Liver (tissue), 9 donors: ENCODE data around the gene CLCN7. TPM values are rescaled to one million over a fixed set of nuclear protein-coding genes. Genes with fewer than 3 reads are reported as not detected.

Experiments used
- DNase-seq: peaks from one replicate; pipeline ENCODE4 v3.0.0-alpha.2; 2017; ENCODE audit warnings: low spot score
- H3K27ac ChIP-seq, 2 donors: one replicate each; pipeline ENCODE4 v1.7.0; 2013; ENCODE audit warnings: inconsistent platforms in 2 of 2, low read length in 2 of 2, control low read depth in 1 of 2, low read depth in 1 of 2, mild to moderate bottlenecking in 1 of 2
- H3K27me3 ChIP-seq, 4 donors: one replicate each; pipeline versions ENCODE4 v1.6.1 to v1.7.0; 2013; ENCODE audit warnings: low read length in 3 of 4, inconsistent platforms in 1 of 4, mild to moderate bottlenecking in 1 of 4, moderate library complexity in 1 of 4; ENCODE audit not compliant: control insufficient read depth in 4 of 4, insufficient read depth in 4 of 4
- H3K36me3 ChIP-seq, 4 donors: one replicate each; pipeline versions ENCODE4 v1.6.1 to v1.7.0; 2013; ENCODE audit warnings: low read length in 3 of 4, mild to moderate bottlenecking in 3 of 4, low read depth in 1 of 4, moderate library complexity in 1 of 4; ENCODE audit not compliant: control insufficient read depth in 4 of 4, insufficient read depth in 3 of 4
- H3K4me1 ChIP-seq, 4 donors: one replicate each; pipeline versions ENCODE4 v1.6.1 to v1.7.0; 2013; ENCODE audit warnings: low read length in 3 of 4, mild to moderate bottlenecking in 3 of 4, moderate library complexity in 1 of 4; ENCODE audit not compliant: control insufficient read depth in 4 of 4, insufficient read depth in 4 of 4
- H3K4me3 ChIP-seq, 3 donors: one replicate each; pipeline versions ENCODE4 v1.6.1 to v1.7.0; 2013; ENCODE audit warnings: low read length in 3 of 3, control low read depth in 1 of 3, low read depth in 1 of 3, mild to moderate bottlenecking in 1 of 3
- H3K9ac ChIP-seq, 2 donors: one replicate each; pipeline ENCODE4 v1.7.0; 2013; ENCODE audit warnings: low read length in 2 of 2, mild to moderate bottlenecking in 2 of 2, moderate library complexity in 2 of 2, control low read depth in 1 of 2, low read depth in 1 of 2
- H3K9me3 ChIP-seq, 4 donors: one replicate each; pipeline versions ENCODE4 v1.6.1 to v1.7.0; 2013; ENCODE audit warnings: low read length in 3 of 4; ENCODE audit not compliant: control insufficient read depth in 4 of 4
- ATF3 ChIP-seq: IDR thresholded peaks from 2 replicates; pipeline ENCODE4 v1.6.1; 2016; ENCODE audit warnings: antibody characterized with exemption
- CTCF ChIP-seq: fragments of 150-350 bp; IDR thresholded peaks from 2 replicates; pipeline ENCODE4 v1.5.1; 2017; ENCODE audit warnings: improper control_type of control experiment, low read depth, low read length; ENCODE audit not compliant: missing input control
- EGR1 ChIP-seq, 2 donors: IDR thresholded peaks; 2 replicates each; pipeline ENCODE4 v1.6.1; 2016 to 2018; ENCODE audit warnings: antibody characterized with exemption in 2 of 2, low read depth in 2 of 2
- FOXA1 ChIP-seq: IDR thresholded peaks from 2 replicates; pipeline ENCODE4 v1.6.1; 2016; ENCODE audit warnings: antibody characterized with exemption
- FOXA2 ChIP-seq: IDR thresholded peaks from 2 replicates; pipeline ENCODE4 v1.6.1; 2016; ENCODE audit warnings: antibody characterized with exemption
- GABPA ChIP-seq, 2 donors: IDR thresholded peaks in 1 of 2; conservative IDR thresholded peaks in 1 of 2; 2 replicates each; pipeline ENCODE4 v1.6.1; 2016; ENCODE audit warnings: antibody characterized with exemption in 2 of 2, mild to moderate bottlenecking in 1 of 2, moderate library complexity in 1 of 2
- HNF4A ChIP-seq, 2 donors: conservative IDR thresholded peaks; 2 replicates each; pipeline ENCODE4 v1.6.1; 2016; ENCODE audit warnings: antibody characterized with exemption in 2 of 2, mild to moderate bottlenecking in 2 of 2
- HNF4G ChIP-seq: IDR thresholded peaks from 2 replicates; pipeline ENCODE4 v1.6.1; 2016; ENCODE audit warnings: antibody characterized with exemption
- JUND ChIP-seq, 2 donors: IDR thresholded peaks; 2 replicates each; pipeline ENCODE4 v1.6.1; 2016; ENCODE audit warnings: antibody characterized with exemption in 2 of 2
- NR2F2 ChIP-seq: IDR thresholded peaks from 2 replicates; pipeline ENCODE4 v1.6.1; 2016; ENCODE audit warnings: antibody characterized with exemption
- RAD21 ChIP-seq, 2 donors: IDR thresholded peaks; 2 replicates each; pipeline ENCODE4 v1.6.1; 2016; ENCODE audit warnings: antibody characterized with exemption in 2 of 2, mild to moderate bottlenecking in 2 of 2
- RXRA ChIP-seq, 2 donors: IDR thresholded peaks; 2 replicates each; pipeline ENCODE4 v1.6.1; 2017 to 2018; ENCODE audit warnings: antibody characterized with exemption in 2 of 2, mild to moderate bottlenecking in 1 of 2
- SP1 ChIP-seq: IDR thresholded peaks from 2 replicates; pipeline ENCODE4 v1.6.1; 2018; ENCODE audit warnings: antibody characterized with exemption, mild to moderate bottlenecking
- TAF1 ChIP-seq: conservative IDR thresholded peaks from 2 replicates; pipeline ENCODE4 v1.6.1; 2016; ENCODE audit warnings: antibody characterized with exemption, mild to moderate bottlenecking
- YY1 ChIP-seq: IDR thresholded peaks from 2 replicates; pipeline ENCODE4 v1.6.1; 2016; ENCODE audit warnings: antibody characterized with exemption, mild to moderate bottlenecking
- WGBS: extraction: QIAGEN DNeasy Blood & Tissue Kit; methylation state at CpG from one replicate; pipeline ENCODE4 v1.1.7; 2013; 5-methylcytosine and 5-hydroxymethylcytosine counted together
- polyA plus RNA-seq, 2 donors: library from polyadenylated mRNA; stranded (reverse) in 1 of 2; unstranded in 1 of 2; fragments of 200-250 nt in 1 of 2; fragments of >200 nt in 1 of 2; fragmentation: Nextera tagmentation in 1 of 2; extraction: Ambion mirVana in 1 of 2; gene quantifications; one replicate each; pipeline versions ENCODE4 v1.2.1 to v1.2.3, GENCODE V29; 2013 to 2015
- total RNA-seq, 2 donors: library from RNA; depleted of rRNA; stranded (reverse); fragments of >200 nt; gene quantifications; one replicate each; pipeline ENCODE4 v1.2.3, GENCODE V29; 2014
- TF ChIP-seq, protein P1 (sequence below): IDR thresholded peaks from 2 replicates; pipeline ENCODE4 v1.6.1; 2016; ENCODE audit warnings: antibody characterized with exemption
- donor health status: healthy.
- donor health status: healthy.
- donor health status: healthy.
- donor health status: healthy.
- donor health status: healthy.

The CLCN7 gene
- total and polyA plus RNA-seq, 4 donors: 13.9 to 36.2 (median 30.2) TPM

DNA sequence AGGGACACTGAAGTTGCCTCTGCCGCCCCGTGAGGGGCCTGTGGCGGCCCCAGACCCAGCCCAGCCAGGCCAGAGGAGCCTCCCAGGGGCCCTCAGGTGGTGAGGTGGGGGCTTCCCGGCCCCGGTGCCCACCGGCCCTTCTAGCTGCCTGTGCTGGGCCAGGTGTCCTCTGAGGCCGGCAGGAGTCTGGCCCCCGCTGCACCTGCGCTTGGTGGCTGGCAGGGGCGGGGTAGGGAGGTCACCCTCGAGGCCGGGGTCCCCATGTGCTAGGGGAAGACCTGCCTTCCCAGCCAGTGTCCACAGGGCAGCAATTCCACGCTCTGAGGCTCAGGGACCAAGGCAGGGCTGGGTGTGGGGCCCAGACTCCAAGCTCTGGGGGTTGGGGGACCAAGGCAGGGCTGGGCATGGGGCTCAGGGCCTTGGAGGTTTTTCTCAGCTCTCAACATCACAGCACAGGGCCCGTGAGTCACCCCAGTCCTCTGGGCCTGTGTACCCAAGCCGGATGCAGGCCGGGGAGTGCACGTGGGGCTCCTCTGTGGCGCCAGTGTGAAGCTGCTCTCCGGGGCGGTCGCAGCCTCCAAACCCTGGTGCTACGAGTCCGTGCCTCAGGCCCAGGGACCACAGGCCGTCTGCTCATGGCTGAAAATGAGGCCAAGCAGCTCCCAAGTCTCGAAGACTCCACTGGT is 29.2 kb downstream of the CLCN7 start:
- no peak overlapping the region for H3K9ac ChIP-seq
- DNase-seq: no peak
- H3K27ac ChIP-seq: no peak overlapping the region
- no peak overlapping the region for H3K4me3 ChIP-seq
- WGBS: 89% methylated on average over 25 of the region's 25 CpGs
- TF ChIP-seq FOXA2 (no peak), YY1 (no peak), SP1 (no peak), GABPA (IDR thresholded peaks at IDR 0.05 in 1 of 2, conservative IDR thresholded peaks at IDR 0.05 in 1 of 2) (no peak), RAD21 (IDR thresholded peaks at IDR 0.05) (no peak), RXRA (IDR thresholded peaks at IDR 0.05) (no peak), JUND (IDR thresholded peaks at IDR 0.05) (no peak)
- peaks cover 0 to 19% (median 6%) of the 10 kb centered on the region in 4 donors for H3K36me3 ChIP-seq
- no peaks in the 10 kb centered on the region for H3K4me1 ChIP-seq
- no peaks in the 10 kb centered on the region for H3K27me3 ChIP-seq
- no peaks in the 10 kb centered on the region for H3K9me3 ChIP-seq

DNA sequence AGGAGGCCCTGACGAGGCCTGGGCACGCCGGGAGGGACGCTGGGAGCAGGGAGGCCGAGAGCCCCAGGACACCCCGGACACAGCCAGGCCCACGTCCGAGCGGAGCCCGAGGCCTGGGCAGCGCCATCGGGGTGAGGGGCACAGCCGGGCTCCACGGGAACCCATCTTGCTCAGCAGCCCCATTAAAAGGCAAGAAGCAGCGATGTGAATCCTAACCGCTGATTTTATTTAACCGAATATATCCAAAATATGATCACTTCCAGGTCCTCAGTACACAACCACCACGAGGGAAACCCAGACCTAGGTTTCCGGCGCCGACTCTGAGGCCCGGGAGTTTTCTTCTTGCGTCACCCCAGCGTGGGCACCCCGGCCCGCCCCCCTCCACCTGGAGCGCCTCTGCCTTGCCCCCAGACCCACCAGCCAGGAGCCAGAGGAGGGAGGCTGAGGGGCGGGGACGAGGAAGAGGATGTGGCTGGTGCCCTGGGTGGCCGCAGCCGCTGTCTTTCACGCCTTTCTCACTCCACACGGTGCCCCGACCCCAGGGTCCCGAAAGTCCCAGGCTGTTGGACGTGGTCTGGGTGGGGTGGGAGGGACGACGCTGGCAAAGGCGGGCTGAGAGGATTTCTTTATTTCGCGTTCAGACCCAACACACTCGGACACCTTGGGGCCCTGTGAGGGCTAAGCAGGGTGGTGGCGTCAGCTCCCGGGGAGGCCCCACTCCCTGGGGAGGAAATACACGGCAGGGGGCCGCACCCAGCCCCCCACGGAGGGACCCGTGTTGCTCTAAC is 29.9 kb downstream of the CLCN7 start:
- no peak overlapping the region for H3K27ac ChIP-seq
- H3K4me1 ChIP-seq: no peaks in the 10 kb centered on the region
- no peak for DNase-seq
- no peaks in the 10 kb centered on the region for H3K9me3 ChIP-seq
- H3K27me3 ChIP-seq: no peaks in the 10 kb centered on the region
- no peak overlapping the region for H3K4me3 ChIP-seq
- H3K9ac ChIP-seq: no peak overlapping the region
- no peak for TF ChIP-seq NR2F2
- TF ChIP-seq FOXA1: no peak
- TF ChIP-seq SP1: no peak
- peaks cover 0 to 17% (median 6%) of the 10 kb centered on the region in 4 donors for H3K36me3 ChIP-seq
- WGBS: 90% methylated on average over 48 of the region's 48 CpGs

GRCh38 chr16:1443980-1444729 is 30.7 kb downstream of the CLCN7 start, which contains the start of gene CCDC154:
Gene CCDC154 (minus strand): TSS chr16:1444556. CDS start chr16:1444322, 234 bp downstream.
- Histone ChIP-seq H3K27me3 (no peaks in the 10 kb centered on the region), H3K27ac (no peak within 1 kb of the TSS), H3K9me3 (no peaks in the 10 kb centered on the region), H3K9ac (no peak within 1 kb of the TSS), H3K4me1 (no peaks in the 10 kb centered on the region), H3K4me3 (no peak within 1 kb of the TSS), H3K36me3 (peaks cover 0 to 17% (median 5%) of the 10 kb centered on the region in 4 donors)
- 83% methylated on average over 27 of the region's 27 CpGs for WGBS
- TF ChIP-seq NR2F2: no peak
- no peak for TF ChIP-seq FOXA2
- TF ChIP-seq RAD21 (IDR thresholded peaks at IDR 0.05): no peak
- no peak for TF ChIP-seq ATF3
- no peak for TF ChIP-seq EGR1 (IDR thresholded peaks at IDR 0.05; ENCODE audit: low read depth in 2 of 2)
- TF ChIP-seq FOXA1: no peak
- TF ChIP-seq TAF1: no peak
- no peak for TF ChIP-seq YY1
- TF ChIP-seq HNF4A (conservative IDR thresholded peaks at IDR 0.05): no peak
- TF ChIP-seq, protein P1, sequence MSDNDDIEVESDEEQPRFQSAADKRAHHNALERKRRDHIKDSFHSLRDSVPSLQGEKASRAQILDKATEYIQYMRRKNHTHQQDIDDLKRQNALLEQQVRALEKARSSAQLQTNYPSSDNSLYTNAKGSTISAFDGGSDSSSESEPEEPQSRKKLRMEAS: no peak
- no peak for TF ChIP-seq HNF4G
- no peak for TF ChIP-seq CTCF
- no peak for DNase-seq
